Activated naive CD8-positive, alpha-beta T cell treated with anti-CD3 and anti-CD28 coated beads, Interleukin-2, amount 50 U/mL, for 16 hours (primary cell): ENCODE results near the gene DDB1.

Experiments used
- DNase-seq: peaks from one replicate; pipeline ENCODE4 v3.0.0-alpha.2; 2020; ENCODE audit warnings: low read depth, low spot score

The DDB1 gene

DNA sequence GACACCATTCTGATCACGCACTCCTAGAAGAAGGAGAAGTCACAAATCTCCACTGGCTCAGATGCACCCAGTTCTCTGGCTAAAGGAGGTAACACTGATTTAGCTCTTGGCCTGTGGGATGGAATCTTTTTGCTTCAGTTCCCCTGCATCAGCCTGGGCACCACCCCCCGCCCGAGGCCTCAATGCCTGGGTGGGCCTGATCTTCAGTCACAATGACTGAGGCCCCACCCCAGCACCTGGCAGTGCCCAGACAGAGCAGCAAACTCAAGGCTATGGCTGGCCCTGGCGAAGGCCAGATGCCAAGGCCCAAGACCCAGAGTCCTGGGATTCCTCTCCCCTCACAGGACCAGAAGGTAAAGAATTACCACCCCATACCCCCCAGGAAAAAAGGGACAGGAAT, 23.8 kb upstream of the DDB1 start:
- DNase-seq = no peak

DNA sequence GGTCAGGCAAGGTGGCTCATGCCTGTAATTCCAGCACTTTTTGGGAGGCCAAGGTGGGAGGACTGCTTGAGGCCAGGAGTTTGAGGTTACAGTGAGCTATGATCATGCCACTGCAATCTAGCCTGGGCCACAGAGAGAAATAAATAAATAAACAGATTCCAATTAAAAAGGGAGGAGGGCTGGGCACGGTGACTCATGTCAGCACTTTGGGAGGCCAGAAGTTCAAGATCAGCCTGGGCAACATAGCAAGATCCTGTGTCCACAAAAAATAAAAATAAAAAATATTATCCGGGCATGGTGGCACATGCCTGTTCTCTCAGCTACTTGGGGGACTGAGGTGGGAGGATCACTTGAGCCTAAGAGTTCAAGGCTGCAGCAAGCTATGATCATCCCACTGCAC, 21.3 kb upstream of the DDB1 start:
- no peak for DNase-seq

DNA sequence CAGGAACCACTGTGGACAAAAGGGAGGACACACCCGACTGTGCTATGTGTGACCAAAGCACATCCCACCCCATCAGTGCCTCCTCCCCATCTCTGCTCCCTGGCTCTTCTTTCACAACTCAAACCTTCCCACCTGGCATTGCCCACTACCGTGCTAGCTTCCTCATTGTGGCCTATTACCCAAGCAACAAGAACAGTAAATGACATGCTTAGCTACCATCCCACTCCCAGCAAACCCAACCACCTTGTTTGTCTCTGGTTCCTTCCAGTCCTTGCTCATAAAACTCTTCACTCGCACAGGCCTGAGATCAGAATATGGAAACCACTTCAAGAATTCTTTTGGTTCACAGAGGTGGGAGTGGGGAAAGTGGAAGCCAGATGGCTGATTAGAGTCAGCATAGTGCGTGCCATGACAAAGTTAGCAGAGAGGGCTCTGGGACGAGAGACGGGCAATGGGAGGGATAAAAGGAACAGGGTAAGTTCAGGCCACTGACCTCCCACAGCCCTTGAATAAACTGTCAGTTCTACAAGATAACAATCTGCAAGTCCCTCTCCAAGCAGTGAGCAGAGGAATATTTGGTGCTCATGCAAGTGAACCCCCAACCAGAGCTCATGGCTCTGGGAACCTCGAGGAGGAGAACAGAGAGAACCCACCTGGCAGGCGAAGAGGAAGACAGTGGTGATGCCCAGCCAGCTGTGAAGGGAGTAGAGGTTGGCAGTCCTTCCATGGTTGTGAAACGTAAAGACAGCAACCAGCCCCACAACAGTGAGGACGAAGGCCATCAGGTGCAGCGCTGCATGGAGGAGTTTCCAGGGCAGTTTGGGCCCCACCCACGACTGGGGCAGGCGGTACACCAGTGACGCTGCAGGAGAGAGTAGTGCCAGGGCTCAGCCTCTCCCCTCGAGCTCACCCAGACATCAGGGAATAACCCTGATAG, 20.5 kb upstream of the DDB1 start:
- no peak for DNase-seq

DNA sequence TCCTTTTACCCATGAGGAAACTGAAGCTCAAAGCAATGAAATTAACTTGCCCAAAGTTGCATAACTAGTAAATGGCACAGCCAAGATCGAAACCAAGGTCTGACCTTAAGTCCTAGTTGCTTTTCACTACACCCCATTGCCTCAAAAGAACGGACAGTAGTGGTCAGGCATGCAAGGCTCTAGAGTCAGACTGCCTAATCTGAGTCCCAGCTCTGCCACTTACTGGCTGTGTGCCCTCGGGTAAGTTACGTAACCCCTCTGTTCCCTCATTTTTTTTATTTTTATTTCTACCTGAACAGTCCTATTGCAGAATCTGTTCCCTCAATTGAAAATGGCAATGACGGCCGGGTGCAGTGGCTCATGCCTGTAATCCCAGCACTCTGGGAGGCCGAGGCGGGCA, 19.1 kb upstream of the DDB1 start:
- no peak for DNase-seq

DNA sequence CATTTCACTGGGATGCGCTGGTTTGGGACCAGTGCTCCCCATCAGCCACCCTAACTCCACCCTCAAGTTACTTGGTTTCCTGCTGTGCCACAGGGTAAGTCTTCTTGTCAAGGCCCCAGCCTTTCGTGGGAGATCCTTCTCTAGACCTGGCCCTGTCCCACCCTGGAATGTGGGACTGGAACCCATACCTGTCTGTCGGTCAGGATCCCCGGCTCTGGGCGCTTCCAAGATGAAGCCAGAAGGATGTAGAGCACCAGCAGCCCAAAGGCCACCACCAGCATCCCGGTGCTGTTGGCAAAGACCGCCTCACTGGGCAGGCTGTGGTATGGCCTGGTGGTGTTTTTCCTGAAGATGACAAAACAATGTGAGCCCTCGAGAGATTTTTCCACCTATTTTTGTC, 17.9 kb upstream of the DDB1 start:
- no peak for DNase-seq

DNA sequence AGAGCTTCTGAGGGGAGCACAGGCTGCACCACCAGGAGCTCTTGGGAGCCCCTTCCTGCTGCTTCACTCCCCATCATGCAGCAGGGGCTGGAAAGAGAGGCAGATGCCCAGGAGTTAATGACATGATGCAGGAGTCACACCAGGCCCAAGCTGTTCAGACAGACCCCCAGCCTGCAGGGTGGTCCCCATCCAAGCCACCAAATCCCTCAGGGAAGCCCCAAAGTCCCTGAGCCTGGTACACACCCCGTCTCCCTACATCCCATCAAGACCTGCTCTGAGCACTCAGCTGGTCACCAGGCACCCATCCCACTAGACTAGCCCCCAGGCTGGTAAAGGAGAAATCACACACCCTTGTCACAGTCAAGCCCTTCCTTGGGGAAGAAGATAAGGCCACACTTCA, 17.4 kb upstream of the DDB1 start:
- DNase-seq = no peak

DNA sequence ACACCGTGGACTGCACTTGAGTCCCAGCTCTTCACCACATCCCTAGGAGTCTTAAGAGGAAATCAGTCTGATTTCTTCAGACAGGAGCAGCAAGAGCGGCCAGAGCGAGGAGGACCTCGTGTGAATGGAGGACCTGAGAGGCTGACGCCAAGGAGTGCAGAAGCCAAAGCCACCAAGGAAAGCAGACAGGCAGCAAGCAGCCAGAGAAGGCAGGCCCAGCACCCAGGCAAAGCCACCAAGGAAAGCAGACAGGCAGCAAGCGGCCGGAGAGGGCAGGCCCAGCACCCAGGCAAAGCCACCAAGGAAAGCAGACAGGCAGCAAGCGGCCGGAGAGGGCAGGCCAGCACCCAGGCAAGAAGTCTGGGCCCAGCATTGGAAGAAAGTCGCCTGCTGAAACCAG, 17.0 kb upstream of the DDB1 start:
- DNase-seq = no peak

DNA sequence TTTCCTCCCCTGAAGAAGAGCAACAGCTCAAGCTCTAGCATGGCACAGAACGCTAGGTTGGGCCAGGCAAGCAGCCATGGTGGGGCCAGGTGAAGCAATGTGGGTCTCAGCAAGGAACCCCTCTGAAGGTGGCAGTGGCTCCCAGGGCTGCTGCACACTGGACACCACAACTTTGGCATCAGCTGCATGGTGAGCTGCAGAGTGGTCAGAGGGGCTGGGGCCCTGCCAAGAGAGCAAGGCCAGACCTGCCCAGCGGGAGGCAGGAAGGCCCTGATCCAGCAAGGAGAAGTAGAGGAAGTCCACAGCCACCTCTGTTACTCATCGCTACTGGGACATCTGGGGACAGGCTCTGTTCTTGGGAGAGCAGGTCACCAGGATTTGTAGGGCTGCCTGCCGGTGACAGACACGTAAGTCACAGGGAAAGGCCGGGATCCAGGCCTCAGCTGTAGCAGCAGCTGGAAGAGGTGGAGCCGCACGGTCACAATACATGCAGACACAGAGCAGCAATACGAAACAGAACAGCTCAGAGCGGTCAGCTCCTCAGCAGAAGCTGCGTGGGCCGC, 16.4 kb upstream of the DDB1 start:
- no peak for DNase-seq

DNA sequence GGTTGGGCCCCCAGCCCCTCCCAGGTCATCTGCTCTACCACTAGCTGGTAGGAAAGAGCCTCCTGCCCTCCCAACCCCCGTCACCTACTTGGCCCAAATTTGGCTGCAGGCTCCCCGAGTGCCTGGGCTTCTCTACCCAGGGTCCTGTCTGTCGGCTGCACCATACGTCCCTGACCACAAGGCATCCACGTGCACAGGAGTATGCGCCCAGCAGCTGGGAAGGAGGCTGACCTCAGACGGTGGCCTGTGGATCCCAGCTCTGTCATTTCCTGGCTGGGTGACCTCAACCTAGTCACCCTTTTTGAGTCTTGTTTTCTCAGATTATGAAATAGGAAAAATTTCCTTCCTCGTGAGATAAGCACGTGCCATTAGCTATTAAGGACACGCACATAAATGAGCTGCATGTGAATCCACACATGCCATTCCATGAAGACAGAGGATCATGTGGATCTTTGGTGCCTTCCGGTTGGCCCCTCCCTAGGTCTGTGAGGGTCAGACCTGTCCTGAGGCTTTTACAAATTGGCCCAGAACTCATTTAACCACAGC, 15.1 kb upstream of the DDB1 start:
- no peak for DNase-seq

DNA sequence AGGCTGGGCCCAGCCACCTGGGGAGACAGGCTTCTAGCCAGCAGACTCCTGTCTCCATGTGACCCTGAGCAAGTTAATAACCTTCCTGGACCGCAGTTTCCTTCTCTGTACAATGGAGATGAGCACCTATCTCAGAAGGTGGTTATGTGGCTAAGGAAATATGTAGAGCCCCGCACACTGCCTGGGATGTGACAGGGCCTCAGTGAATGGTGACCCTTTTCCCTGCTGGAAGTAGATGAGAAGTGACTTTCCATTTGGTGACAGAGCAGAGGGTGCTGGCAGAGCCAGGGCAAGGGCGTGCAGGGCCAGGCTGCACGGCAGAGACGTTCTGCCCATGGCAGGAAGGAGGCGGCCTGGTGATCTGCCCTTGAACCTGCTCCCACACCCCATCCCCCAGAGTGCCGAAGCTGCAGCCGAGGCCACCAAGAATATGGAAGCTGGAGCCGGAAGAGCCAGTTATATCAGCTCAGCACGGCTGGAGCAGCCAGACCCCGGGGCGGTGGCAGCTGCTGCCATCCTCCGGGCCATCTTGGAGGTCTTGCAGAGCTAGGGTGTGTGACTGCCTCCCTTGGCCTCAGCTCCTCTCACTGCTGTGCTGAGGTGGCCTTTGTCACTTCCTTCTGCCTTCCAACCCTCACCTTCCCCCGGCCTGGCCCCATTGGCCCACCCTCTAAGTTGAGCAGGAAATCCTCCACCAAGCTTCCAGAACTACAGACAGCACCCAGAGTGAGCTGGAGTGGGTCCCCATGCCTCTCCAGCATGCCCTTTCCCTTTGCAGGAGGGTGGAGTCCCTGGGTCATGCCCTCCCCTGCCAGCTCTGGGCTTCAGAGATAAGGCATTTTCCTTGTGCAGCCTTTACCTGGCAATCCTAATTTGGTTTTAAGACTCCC, 13.3 kb upstream of the DDB1 start:
- DNase-seq = no peak

DNA sequence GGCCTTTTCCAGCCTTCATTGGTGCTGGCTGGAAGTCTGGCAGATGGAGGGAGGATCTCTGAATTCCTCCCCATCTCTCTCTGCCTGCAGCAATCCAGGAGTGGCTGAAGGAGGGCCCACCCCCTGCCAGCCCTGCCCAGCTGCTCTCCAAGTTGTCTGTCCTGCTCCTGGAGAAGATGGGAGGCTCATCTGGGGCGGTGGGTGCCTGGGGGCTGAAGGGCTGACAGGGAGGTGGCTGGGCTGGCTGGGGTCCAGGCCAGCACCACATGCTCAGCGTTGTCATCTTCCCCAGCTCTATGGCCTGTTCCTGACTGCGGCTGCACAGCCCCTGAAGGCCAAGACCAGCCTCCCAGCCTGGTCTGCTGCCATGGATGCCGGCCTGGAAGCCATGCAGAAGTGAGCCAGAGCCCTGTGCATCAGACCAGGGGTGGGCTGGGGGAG, 12.3 kb upstream of the DDB1 start:
- no peak for DNase-seq

DNA sequence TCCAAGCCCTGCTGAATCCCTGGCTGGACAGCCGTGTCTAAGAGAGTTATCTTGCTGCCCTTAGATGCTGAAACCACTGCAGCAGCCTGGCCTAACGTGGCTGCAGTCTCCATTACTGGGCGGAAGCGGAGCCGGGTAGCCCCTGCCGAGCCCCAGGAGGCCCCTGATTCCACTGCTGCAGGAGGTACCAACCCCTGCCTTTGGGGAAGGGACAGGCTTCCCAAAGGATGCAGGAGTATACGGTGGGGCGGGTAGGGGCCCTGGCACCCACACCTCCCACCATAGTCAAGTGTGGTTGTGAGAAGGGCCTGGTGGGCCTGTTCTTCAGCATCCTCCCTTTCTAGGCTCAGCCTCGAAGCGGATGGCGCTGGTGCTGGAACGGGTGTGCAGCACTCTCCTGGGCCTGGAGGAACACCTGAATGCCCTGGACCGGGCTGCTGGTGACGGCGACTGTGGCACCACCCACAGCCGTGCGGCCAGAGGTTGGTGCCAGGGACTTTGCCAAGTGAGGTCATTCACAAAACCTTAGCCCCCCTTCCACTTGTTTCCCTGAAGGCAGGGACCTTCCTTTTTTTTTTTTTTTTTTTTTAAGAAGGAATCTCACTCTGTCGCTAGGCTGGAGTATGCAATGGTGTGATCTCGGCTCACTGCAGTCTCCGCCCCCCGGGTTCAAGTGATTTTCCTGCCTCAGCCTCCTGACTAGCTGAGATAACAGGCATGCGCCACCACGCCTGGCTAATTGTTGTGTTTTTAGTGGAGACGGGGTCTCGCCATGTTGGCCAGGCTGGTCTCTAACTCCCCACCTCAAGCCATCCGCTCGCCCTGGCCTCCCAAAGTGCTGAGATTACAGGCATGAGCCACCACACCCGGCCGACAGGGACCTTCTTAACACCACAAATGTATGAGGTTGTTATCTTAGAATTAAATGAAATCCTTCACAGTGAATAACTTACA, 11.2 kb upstream of the DDB1 start:
- no peak for DNase-seq

DNA sequence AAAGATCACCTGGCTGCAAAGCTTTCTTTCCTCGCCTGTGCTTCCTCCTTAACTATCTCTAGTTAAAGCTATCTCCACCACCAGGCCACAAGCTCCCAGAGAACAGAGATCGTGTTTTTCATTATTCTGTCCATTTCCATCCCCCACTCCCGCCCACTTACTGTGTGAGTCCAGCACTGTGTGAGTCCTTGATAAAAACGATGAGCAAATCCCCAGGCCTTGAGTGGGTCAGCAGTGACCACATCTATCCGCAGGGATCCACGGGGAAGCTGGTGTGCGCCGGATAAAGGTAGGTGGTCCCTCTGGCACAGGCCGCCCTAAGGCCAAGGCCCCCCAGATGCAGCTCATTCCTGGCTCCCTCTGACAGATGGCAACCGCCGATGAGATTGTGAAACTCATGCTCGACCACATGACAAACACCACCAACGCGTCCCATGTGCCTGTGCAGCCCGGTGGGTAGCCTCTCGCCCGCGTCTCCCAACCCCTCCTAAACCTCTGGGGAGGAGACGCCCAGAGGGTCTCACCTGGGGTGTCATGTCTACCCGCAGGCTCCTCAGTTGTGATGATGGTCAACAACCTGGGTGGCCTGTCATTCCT, 9.4 kb upstream of the DDB1 start:
- DNase-seq = no peak

DNA sequence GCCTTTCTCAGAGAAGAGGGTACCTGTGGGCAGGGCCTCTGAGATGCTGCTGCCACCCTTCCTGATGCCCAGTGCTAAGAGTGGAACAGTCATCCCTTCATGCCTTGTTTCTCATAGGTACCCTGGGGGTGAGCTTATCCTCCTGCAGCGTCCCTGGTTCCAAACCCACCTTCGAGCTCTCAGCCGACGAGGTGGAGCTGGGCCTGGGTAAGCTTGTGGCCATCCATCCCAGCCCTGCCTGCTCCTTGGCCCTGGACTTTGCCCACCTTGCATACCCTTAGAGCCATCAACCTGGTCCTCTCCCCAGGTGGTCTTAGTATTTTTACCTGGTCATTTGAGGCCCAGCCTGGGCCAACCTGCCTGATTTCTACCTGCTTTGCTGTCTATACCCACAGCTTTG, 8.8 kb upstream of the DDB1 start:
- DNase-seq = no peak

DNA sequence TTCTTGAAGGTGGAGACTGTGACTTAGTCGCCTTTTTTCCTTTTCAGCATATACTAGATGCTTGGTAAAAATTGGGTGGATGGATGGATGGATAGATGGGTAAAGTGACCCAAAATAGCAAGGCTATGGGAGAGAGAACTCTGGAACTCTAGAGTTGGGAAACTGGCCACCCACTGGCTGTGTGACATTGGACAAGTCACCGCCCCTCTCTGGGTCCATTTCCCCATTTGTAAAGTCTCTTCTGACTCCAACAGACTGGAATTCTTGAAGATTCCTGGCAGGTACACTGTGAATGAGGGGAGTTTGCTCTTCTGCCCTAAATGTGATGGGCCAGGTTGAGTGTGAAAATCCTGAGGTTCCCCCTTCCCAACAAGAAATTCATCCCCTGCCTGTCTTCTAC, 8.1 kb upstream of the DDB1 start:
- no peak for DNase-seq

DNA sequence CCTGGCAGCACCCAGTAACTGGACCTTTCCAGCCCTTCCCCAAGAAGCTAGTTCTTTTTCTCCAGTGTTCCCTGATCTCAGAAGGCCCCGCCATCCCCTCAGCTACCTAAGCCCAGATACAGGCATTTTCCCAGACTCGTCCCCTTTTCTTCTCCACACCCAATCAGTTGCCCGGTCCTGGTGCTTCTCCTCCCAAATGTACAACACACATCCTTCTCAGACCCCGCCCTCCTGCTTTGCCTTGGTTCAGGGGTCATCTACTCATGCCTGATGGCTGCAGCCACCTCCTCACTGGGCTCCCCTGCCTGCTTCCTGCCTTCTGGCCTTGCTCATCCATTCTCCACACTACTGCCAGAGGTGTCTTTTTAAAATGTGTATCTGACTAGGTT, 6.6 kb upstream of the DDB1 start:
- no peak for DNase-seq

DNA sequence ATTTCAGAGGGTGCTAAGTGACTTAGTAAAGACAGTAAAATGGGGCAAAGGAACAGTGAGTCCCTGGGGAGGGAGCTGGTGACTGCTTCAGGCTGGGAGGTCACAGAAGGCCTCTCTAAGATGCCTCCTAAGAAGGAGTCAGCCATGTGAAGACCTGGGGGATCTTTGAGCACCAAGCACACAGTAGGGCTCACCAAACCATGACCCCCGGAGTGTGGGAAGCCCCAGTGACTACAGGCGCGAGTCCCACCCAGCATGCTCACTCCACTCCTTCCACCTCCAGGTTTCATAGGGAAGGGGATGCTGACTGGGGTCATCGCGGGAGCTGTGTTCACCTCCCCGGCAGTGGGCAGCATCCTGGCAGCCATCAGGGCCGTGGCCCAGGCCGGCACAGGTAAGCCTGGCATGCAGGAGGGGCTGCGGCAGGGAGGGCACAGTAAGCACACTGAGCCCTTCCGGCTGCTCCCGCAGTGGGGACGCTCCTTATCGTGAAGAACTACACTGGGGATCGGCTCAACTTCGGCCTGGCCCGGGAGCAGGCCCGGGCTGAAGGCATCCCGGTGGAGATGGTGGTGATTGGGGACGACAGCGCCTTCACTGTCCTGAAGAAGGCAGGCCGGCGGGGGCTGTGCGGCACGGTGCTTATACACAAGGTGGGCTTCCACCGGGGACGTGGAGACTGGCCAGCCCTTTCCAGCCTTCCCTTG, 6.0 kb upstream of the DDB1 start:
- no peak for DNase-seq

DNA sequence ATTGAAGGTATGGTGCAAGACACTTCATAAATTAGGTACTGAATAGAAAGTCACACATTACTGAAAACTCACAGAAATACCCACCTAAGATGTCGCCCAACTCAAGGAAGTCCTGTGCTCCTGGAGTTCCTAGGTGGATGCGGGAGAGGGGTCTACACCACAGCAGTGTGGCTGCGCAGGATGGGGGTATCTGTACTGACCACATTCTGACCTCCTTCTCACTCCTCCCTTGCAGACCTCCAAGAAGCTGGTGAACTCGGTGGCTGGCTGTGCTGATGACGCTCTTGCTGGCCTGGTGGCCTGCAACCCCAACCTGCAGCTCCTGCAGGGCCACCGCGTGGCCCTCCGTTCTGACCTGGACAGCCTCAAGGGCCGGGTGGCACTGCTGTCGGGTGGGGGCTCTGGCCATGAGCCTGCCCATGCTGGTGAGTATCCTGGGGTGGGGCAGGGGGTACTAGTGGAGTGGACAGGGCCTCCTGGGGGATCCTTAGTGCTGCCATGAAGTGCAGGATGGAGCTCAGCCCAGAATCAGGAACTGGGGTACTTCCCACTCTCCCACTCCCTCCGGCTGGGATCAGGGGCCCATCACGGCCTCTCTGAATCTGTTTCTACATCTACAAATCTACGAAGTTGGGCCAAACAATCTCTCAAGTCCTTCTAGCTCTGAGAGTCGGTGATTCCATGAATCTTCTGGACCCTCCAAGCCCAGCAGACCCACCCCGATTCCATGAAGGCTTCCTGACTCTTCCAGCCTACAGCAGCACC, 5.0 kb upstream of the DDB1 start:
- no peak for DNase-seq
